Liver (tissue), 9 donors: Measurements from ENCODE around the gene RELCH. TPM values are rescaled to one million over a fixed set of nuclear protein-coding genes. Genes with fewer than 3 reads are reported as not detected.

Experiments
- DNase-seq: peaks from one replicate; pipeline ENCODE4 v3.0.0-alpha.2; 2017; ENCODE audit warnings: low spot score
- H3K27ac ChIP-seq, 2 donors: one replicate each; pipeline ENCODE4 v1.7.0; 2013; ENCODE audit warnings: inconsistent platforms in 2 of 2, low read length in 2 of 2, control low read depth in 1 of 2, low read depth in 1 of 2, mild to moderate bottlenecking in 1 of 2
- H3K27me3 ChIP-seq, 4 donors: one replicate each; pipeline versions ENCODE4 v1.6.1 to v1.7.0; 2013; ENCODE audit warnings: low read length in 3 of 4, inconsistent platforms in 1 of 4, mild to moderate bottlenecking in 1 of 4, moderate library complexity in 1 of 4; ENCODE audit not compliant: control insufficient read depth in 4 of 4, insufficient read depth in 4 of 4
- H3K36me3 ChIP-seq, 4 donors: one replicate each; pipeline versions ENCODE4 v1.6.1 to v1.7.0; 2013; ENCODE audit warnings: low read length in 3 of 4, mild to moderate bottlenecking in 3 of 4, low read depth in 1 of 4, moderate library complexity in 1 of 4; ENCODE audit not compliant: control insufficient read depth in 4 of 4, insufficient read depth in 3 of 4
- H3K4me1 ChIP-seq, 4 donors: one replicate each; pipeline versions ENCODE4 v1.6.1 to v1.7.0; 2013; ENCODE audit warnings: low read length in 3 of 4, mild to moderate bottlenecking in 3 of 4, moderate library complexity in 1 of 4; ENCODE audit not compliant: control insufficient read depth in 4 of 4, insufficient read depth in 4 of 4
- H3K4me3 ChIP-seq, 3 donors: one replicate each; pipeline versions ENCODE4 v1.6.1 to v1.7.0; 2013; ENCODE audit warnings: low read length in 3 of 3, control low read depth in 1 of 3, low read depth in 1 of 3, mild to moderate bottlenecking in 1 of 3
- H3K9ac ChIP-seq, 2 donors: one replicate each; pipeline ENCODE4 v1.7.0; 2013; ENCODE audit warnings: low read length in 2 of 2, mild to moderate bottlenecking in 2 of 2, moderate library complexity in 2 of 2, control low read depth in 1 of 2, low read depth in 1 of 2
- H3K9me3 ChIP-seq, 4 donors: one replicate each; pipeline versions ENCODE4 v1.6.1 to v1.7.0; 2013; ENCODE audit warnings: low read length in 3 of 4; ENCODE audit not compliant: control insufficient read depth in 4 of 4
- EGR1 ChIP-seq, 2 donors: IDR thresholded peaks; 2 replicates each; pipeline ENCODE4 v1.6.1; 2016 to 2018; ENCODE audit warnings: antibody characterized with exemption in 2 of 2, low read depth in 2 of 2
- FOXA1 ChIP-seq: IDR thresholded peaks from 2 replicates; pipeline ENCODE4 v1.6.1; 2016; ENCODE audit warnings: antibody characterized with exemption
- FOXA2 ChIP-seq: IDR thresholded peaks from 2 replicates; pipeline ENCODE4 v1.6.1; 2016; ENCODE audit warnings: antibody characterized with exemption
- GABPA ChIP-seq, 2 donors: IDR thresholded peaks in 1 of 2; conservative IDR thresholded peaks in 1 of 2; 2 replicates each; pipeline ENCODE4 v1.6.1; 2016; ENCODE audit warnings: antibody characterized with exemption in 2 of 2, mild to moderate bottlenecking in 1 of 2, moderate library complexity in 1 of 2
- HNF4A ChIP-seq, 2 donors: conservative IDR thresholded peaks; 2 replicates each; pipeline ENCODE4 v1.6.1; 2016; ENCODE audit warnings: antibody characterized with exemption in 2 of 2, mild to moderate bottlenecking in 2 of 2
- HNF4G ChIP-seq: IDR thresholded peaks from 2 replicates; pipeline ENCODE4 v1.6.1; 2016; ENCODE audit warnings: antibody characterized with exemption
- JUND ChIP-seq, 2 donors: IDR thresholded peaks; 2 replicates each; pipeline ENCODE4 v1.6.1; 2016; ENCODE audit warnings: antibody characterized with exemption in 2 of 2
- NR2F2 ChIP-seq: IDR thresholded peaks from 2 replicates; pipeline ENCODE4 v1.6.1; 2016; ENCODE audit warnings: antibody characterized with exemption
- RAD21 ChIP-seq, 2 donors: IDR thresholded peaks; 2 replicates each; pipeline ENCODE4 v1.6.1; 2016; ENCODE audit warnings: antibody characterized with exemption in 2 of 2, mild to moderate bottlenecking in 2 of 2
- RXRA ChIP-seq, 2 donors: IDR thresholded peaks; 2 replicates each; pipeline ENCODE4 v1.6.1; 2017 to 2018; ENCODE audit warnings: antibody characterized with exemption in 2 of 2, mild to moderate bottlenecking in 1 of 2
- SP1 ChIP-seq: IDR thresholded peaks from 2 replicates; pipeline ENCODE4 v1.6.1; 2018; ENCODE audit warnings: antibody characterized with exemption, mild to moderate bottlenecking
- TAF1 ChIP-seq: conservative IDR thresholded peaks from 2 replicates; pipeline ENCODE4 v1.6.1; 2016; ENCODE audit warnings: antibody characterized with exemption, mild to moderate bottlenecking
- YY1 ChIP-seq: IDR thresholded peaks from 2 replicates; pipeline ENCODE4 v1.6.1; 2016; ENCODE audit warnings: antibody characterized with exemption, mild to moderate bottlenecking
- WGBS: extraction: QIAGEN DNeasy Blood & Tissue Kit; methylation state at CpG from one replicate; pipeline ENCODE4 v1.1.7; 2013; 5-methylcytosine and 5-hydroxymethylcytosine counted together
- polyA plus RNA-seq, 2 donors: library from polyadenylated mRNA; stranded (reverse) in 1 of 2; unstranded in 1 of 2; fragments of 200-250 nt in 1 of 2; fragments of >200 nt in 1 of 2; fragmentation: Nextera tagmentation in 1 of 2; extraction: Ambion mirVana in 1 of 2; gene quantifications; one replicate each; pipeline versions ENCODE4 v1.2.1 to v1.2.3, GENCODE V29; 2013 to 2015
- total RNA-seq, 2 donors: library from RNA; depleted of rRNA; stranded (reverse); fragments of >200 nt; gene quantifications; one replicate each; pipeline ENCODE4 v1.2.3, GENCODE V29; 2014
- TF ChIP-seq, protein P1 (sequence below): IDR thresholded peaks from 2 replicates; pipeline ENCODE4 v1.6.1; 2016; ENCODE audit warnings: antibody characterized with exemption
- TF ChIP-seq, protein P2 (sequence below): IDR thresholded peaks from 2 replicates; pipeline ENCODE4 v1.6.1; 2016; ENCODE audit warnings: antibody characterized with exemption
- TF ChIP-seq, protein P3 (sequence below): IDR thresholded peaks from 2 replicates; pipeline ENCODE4 v1.6.1; 2016; ENCODE audit warnings: antibody characterized with exemption
- donor health status: healthy.
- donor health status: healthy.
- donor health status: healthy.
- donor health status: healthy.
- donor health status: healthy.

Gene RELCH
- total and polyA plus RNA-seq, 4 donors: 4.3 to 21.7 (median 11.0) TPM

DNA sequence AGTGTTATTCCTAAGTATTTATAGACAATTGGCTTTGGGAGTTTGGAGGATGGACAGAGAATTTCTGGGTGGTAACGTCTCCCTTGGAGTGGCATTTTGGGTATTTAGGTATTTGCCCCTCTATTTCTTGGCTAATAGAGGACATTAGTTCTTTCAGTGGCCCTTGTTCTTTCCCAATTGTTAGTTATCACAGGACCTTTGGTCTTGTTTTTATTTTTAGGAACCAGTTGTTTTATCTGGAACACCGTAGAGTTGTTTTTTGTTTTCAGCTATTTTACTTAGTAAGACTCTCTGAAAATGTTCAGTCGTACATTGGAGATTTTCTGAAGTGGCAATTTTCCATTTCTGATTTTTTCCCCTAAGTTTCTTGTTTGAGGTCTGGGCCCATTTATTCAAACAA lies 97.6 kb downstream of the RELCH start:
- H3K27ac ChIP-seq: no peak overlapping the region
- H3K4me3 ChIP-seq: no peak overlapping the region
- TF ChIP-seq, protein P1, sequence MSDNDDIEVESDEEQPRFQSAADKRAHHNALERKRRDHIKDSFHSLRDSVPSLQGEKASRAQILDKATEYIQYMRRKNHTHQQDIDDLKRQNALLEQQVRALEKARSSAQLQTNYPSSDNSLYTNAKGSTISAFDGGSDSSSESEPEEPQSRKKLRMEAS: no peak
- no peak for TF ChIP-seq NR2F2
- peak; percentile 21 for TF ChIP-seq HNF4A (conservative IDR thresholded peaks at IDR 0.05)
- TF ChIP-seq RXRA (IDR thresholded peaks at IDR 0.05): no peak
- TF ChIP-seq GABPA (IDR thresholded peaks at IDR 0.05 in 1 of 2, conservative IDR thresholded peaks at IDR 0.05 in 1 of 2): no peak
- no peak overlapping the region for H3K9ac ChIP-seq
- 42% methylated on average over 3 of the region's 3 CpGs for WGBS
- no peaks in the 10 kb centered on the region for H3K9me3 ChIP-seq
- H3K27me3 ChIP-seq: no peaks in the 10 kb centered on the region
- peaks cover 0 to 5% (median 1%) of the 10 kb centered on the region in 4 donors for H3K4me1 ChIP-seq
- DNase-seq: no peak
- H3K36me3 ChIP-seq: peaks cover 2 to 13% (median 12%) of the 10 kb centered on the region in 4 donors

DNA sequence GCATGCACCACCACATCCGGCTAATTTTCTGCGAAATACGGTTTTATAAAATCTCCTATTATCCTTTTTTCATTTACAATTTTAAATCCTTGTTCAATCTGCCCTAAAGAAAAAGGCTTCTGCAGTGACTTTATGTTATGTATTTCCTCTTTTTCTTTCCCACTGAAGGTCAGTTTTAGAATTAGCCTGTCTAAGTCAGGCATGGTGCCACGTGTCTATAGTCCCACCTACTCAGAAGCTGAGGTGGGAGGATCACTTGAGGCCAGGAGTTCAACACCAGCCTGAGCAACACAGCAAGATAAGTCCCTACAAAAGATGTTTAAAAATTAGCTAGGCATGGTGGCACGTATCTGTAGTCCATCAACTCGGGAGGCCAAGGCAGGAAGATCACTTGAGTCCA lies 98.2 kb downstream of the RELCH start:
- no peak overlapping the region for H3K9ac ChIP-seq
- no peak overlapping the region for H3K4me3 ChIP-seq
- H3K27ac ChIP-seq: no peak overlapping the region
- H3K9me3 ChIP-seq: no peaks in the 10 kb centered on the region
- peaks cover 0 to 5% (median 1%) of the 10 kb centered on the region in 4 donors for H3K4me1 ChIP-seq
- WGBS: 94% methylated on average over 6 of the region's 6 CpGs
- H3K27me3 ChIP-seq: no peaks in the 10 kb centered on the region
- peaks cover 1 to 13% (median 9%) of the 10 kb centered on the region in 4 donors for H3K36me3 ChIP-seq
- no peak for TF ChIP-seq YY1
- no peak for TF ChIP-seq FOXA1
- TF ChIP-seq RAD21 (IDR thresholded peaks at IDR 0.05): no peak
- no peak for DNase-seq

DNA sequence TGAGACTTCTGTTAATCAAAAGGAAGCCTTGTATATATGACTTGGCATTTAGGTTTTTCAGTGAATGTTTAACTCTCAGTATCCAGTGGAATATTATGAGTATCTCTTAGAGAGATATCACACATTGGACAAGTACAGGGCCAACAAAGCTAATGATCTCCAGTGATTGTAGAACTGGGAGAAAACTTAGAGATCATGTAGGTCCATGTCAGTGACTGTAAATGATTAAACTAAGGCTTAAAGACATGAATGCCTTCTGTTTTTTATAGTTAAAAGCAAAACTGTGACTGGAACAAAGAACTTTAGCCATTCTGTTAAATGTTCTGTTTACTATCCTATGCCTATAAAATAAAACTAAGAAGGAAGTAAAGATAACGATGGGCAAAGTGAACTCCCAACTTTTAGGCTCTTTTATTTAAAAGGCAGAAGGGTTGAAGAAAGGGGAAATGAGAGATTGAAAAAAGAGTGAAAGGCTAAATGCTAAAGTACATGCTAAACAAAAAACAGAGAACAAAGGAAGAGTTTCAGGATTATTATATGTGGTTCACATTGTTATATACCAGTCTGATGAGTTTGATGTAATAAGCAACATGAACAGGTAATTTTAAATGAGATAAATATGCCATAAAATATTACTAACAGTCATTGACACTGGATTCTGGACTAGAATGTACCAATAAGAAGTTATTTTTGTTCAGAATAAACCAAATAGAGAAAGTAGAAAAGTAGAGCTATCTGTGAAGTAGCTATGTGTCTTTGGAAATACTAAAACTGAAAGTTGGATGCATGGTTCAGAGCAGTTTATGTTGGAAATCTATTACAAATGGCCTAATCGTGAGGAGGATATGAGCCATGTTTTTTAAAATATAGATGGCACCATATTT lies 101.0 kb downstream of the RELCH start:
- no peak for DNase-seq
- TF ChIP-seq TAF1 (peak; percentile 22), RXRA (IDR thresholded peaks at IDR 0.05) (no peak), EGR1 (IDR thresholded peaks at IDR 0.05; ENCODE audit: low read depth in 2 of 2) (no peak), GABPA (IDR thresholded peaks at IDR 0.05 in 1 of 2, conservative IDR thresholded peaks at IDR 0.05 in 1 of 2) (no peak), RAD21 (IDR thresholded peaks at IDR 0.05) (no peak)
- TF ChIP-seq, protein P1: no peak
- TF ChIP-seq, protein P2, sequence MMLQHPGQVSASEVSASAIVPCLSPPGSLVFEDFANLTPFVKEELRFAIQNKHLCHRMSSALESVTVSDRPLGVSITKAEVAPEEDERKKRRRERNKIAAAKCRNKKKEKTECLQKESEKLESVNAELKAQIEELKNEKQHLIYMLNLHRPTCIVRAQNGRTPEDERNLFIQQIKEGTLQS: no peak
- Histone ChIP-seq H3K9me3 (no peaks in the 10 kb centered on the region), H3K27me3 (no peaks in the 10 kb centered on the region), H3K27ac (no peak overlapping the region), H3K4me1 (peaks cover 0 to 5% (median 1%) of the 10 kb centered on the region in 4 donors), H3K9ac (no peak overlapping the region), H3K36me3 (peaks cover 0 to 16% (median 13%) of the 10 kb centered on the region in 4 donors), H3K4me3 (no peak overlapping the region)
- WGBS: 73% methylated on average over 2 of the region's 2 CpGs

DNA sequence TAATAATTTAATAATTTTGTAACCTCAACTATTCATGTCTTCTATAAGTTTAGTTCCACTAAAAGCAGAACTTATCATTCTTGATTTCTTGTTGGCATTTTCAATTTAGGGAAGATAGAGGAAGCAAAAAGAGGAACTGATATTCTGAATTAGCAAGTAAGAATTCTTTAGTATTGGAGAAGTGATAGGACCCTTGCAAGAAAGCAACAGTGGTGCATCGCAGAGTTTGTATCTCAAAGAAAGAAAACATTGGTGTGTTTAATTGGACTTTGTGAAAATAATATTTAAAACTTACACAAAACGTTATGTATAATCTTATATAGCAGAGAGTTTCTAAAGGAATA lies 101.6 kb downstream of the RELCH start:
- peaks cover 0 to 21% (median 12%) of the 10 kb centered on the region in 4 donors for H3K36me3 ChIP-seq
- no peak overlapping the region for H3K4me3 ChIP-seq
- H3K4me1 ChIP-seq: peaks cover 0 to 5% (median 1%) of the 10 kb centered on the region in 4 donors
- no peak for DNase-seq
- H3K9ac ChIP-seq: no peak overlapping the region
- TF ChIP-seq, protein P3, sequence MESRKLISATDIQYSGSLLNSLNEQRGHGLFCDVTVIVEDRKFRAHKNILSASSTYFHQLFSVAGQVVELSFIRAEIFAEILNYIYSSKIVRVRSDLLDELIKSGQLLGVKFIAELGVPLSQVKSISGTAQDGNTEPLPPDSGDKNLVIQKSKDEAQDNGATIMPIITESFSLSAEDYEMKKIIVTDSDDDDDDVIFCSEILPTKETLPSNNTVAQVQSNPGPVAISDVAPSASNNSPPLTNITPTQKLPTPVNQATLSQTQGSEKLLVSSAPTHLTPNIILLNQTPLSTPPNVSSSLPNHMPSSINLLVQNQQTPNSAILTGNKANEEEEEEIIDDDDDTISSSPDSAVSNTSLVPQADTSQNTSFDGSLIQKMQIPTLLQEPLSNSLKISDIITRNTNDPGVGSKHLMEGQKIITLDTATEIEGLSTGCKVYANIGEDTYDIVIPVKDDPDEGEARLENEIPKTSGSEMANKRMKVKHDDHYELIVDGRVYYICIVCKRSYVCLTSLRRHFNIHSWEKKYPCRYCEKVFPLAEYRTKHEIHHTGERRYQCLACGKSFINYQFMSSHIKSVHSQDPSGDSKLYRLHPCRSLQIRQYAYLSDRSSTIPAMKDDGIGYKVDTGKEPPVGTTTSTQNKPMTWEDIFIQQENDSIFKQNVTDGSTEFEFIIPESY: no peak
- TF ChIP-seq HNF4G (no peak), SP1 (no peak), FOXA1 (no peak), TAF1 (no peak), JUND (IDR thresholded peaks at IDR 0.05) (no peak), FOXA2 (no peak)
- TF ChIP-seq, protein P2: no peak
- H3K27ac ChIP-seq: no peak overlapping the region
- WGBS: 87% methylated on average over 2 of the region's 2 CpGs
- no peaks in the 10 kb centered on the region for H3K27me3 ChIP-seq
- no peaks in the 10 kb centered on the region for H3K9me3 ChIP-seq
